ENCODE data around the gene NTSR1. TPM values are rescaled to one million over a fixed set of nuclear protein-coding genes. Genes with fewer than 3 reads are reported as not detected.
A peak's percentile ranks its signal among the peaks of the same experiment; 100 is the strongest.

Gene NTSR1
- total RNA-seq, 1 donor from 2014 or later = 0.40 TPM

DNA sequence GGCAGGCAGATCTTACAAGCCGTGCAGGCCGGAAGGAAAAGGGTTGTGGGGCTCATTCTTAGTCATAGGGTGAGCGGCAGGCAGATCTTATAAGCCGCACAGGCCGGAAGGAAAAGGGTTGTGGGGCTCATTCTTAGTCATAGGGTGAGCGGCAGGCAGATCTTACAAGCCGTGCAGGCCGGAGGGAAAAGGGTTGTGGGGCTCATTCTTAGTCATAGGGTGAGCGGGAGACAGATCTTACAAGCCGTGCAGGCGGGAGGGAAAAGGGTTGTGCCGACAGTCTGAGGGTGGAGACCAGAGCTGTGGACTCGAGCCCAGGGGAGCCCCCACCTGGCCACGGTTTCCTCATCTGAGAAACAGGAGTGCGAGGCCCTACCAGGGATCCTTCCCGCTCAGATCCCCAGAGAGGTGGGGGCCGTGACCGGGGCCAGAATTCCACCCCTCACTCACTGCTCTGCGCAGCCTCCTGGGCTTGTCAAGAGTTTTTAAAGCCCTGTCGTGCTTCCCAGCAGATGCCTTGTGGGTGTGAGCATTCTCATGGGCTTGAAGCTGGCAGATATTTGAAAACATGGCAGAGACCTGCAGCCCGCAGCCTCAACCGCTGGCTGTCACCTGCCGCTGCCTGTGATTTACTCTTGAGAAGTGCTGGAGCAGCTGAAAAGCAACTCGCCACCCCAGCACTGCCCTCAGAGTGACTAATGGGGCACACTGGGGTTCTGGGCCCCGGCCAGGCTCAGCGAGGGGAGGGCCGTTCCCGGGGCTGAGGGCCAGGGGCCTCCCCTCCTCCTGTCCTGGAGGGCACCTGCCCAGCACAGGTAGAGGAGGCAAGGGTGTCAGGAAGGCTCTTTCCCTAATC, 31.9 kb downstream of the NTSR1 start:
- DNase-seq (ENCODE audit: low spot score) = peak; percentile 30

DNA sequence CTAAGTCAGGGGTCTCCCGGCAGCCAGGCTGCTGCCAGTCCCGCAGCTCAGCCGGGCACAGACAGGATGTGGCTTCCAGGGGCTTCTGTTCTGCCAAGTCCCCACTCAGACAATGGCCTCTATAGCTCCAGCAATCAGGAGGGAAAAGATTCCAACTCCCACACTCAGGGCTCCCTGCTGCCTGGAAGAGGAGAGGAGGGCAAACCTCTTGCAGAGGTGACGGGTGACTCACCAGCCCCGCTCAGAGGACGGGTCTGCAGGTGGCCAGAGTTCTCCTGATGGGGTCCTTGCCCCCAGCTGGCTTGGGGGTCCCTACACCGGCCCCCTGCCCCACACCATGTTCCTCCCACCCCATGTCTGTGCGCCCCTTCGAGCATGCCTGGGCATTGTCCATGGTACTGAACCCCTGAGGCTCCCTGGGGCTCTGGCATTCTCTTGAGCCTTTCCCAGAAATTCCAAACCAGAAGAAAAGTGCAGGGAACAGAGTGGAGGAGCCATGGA, 32.6 kb downstream of the NTSR1 start:
- no peak for DNase-seq (ENCODE audit: low spot score)

DNA sequence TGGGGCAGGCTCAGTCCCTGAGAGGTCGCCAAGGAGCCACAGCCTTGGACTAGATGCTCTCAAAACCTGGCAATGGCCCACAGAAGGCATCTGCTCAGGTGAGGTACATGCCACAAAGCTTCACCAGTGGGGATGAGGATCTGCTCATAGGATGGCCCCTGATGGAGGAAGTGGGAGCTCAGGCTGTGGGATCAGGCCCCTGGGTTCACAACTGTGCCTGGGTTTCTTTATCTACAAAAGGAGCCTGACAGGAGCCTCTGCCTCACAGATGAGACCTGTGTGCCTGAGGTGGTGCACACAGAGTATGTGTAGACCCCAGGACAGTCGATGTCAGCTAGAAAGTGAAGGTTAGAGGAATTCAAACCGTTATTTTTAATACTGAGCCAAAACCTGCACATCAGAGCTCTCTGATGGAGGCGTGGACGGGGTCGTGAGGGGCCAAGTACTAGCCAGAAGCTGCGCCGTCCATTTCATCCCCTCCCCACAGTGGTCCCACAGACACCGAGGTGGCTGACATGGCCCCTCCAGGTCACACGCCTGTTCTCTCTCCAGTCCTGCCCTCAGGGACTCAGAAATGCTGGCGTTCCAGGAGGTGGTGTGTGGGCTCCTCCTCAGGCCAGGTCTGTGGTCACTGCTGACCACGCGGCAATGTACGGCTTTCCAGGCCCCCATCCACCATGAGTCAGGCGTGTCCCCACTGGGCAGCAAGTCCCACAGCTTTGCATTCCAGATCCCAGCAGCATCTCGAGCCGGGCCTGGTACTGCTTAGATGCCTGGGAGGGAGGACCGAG, 33.3 kb downstream of the NTSR1 start:
- DNase-seq (ENCODE audit: low spot score) = no peak

DNA sequence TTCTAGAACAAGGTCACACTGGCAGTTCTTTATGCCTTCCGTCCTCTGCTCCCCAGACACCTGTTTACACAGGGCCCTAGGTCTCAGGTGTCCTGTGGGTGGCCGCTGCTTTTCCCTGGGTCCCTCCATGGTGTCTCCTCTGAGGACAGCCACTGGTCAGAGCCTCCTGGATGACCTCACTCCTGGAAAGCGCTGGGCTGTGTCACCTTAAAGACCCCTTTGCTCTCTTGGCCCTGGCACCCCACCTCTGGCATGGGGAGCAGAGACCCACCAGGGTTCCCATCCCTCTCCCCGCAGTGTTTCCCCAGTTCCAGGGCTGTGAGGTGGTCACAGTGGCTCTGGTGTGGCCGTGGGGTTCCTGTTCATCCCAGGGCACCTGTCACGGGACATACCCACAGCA, 33.9 kb downstream of the NTSR1 start:
- no peak for DNase-seq (ENCODE audit: low spot score)

DNA sequence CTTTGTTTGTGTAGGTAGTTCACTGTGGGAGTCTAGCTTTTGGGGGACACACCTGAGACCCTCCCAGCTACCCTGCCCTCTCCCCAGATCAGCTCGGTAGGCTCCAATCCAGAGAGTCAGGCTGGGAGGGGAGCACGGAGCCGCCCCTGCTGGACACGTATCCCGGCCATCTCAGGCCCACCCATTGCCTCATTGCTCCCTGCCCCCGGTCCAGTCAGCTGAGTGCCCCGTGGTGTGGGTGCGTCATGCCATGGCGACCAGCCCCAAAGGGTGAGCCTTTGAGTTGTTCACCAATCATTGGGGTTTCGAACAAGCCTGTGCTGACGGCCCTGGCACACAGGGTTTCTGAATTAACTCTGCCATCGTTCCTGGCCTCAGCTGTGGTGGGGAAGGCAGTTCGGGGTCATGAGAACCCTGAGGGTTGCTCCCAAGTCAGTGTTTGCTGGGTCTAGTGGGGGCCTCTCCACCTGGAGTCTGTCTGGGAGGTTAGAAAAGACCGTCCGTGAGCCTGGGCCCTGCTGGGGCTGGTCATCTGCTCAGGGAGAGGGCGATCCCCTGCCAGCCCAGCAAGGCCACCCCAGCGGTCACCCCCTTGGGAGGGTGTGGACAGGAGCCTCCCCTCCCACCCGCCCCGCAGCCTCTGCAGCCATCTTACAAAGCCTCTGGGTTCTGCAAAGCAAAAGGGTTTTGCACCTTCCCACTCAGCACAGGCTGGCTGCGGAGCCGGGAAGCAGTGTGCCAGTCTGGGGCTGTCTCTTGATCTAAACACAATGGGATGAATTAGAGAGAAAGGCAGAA, 34.5 kb downstream of the NTSR1 start:
- DNase-seq (ENCODE audit: low spot score) = no peak

DNA sequence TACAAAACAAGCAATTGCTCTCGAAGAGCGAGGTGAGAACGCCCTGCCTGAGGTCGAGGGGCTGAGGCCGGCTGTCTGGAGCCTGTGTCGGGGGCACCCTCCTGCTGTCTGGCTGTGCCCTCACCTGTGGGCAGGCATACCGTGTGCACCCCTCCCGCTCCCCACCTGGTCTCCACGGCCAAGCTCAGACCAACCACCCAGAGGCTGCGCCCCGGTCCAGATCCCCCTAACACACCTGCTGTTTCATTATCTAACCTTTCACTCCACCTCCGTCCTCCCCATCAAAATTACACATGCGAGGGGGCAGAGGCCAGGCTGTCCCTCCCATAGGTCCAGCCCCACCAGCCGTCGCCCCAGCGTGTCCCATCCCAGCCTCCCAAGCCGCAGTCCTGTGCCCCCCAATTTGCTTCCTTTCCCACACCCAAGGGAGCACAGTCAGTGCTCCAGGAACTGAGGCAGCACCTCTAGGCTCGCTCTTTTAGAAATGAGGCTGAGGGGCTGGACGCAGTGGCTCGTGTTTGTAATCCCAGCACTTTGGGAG, 35.2 kb downstream of the NTSR1 start:
- no peak for DNase-seq (ENCODE audit: low spot score)

DNA sequence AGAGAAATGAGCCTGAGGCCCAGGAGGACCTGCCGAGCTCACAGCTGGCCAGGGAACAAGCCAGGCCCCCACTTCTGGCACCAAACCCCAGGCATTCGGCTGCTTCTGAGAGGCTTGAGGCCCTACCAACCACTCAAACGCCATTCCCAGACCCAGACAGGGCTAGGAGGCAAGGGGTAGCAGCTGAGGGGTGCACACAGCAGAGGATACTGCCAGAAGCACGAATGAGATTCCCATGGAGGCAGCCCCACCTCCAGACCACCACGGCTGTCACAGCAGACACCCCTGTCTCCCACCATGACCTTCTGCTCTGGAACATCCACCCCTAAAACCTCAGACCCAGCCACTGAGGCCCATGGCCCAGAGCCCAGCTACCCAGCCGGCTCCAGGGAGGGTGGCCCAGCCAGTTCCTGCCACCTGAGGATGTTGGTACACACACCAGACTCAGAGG, 36.1 kb downstream of the NTSR1 start:
- no peak for DNase-seq (ENCODE audit: low spot score)

DNA sequence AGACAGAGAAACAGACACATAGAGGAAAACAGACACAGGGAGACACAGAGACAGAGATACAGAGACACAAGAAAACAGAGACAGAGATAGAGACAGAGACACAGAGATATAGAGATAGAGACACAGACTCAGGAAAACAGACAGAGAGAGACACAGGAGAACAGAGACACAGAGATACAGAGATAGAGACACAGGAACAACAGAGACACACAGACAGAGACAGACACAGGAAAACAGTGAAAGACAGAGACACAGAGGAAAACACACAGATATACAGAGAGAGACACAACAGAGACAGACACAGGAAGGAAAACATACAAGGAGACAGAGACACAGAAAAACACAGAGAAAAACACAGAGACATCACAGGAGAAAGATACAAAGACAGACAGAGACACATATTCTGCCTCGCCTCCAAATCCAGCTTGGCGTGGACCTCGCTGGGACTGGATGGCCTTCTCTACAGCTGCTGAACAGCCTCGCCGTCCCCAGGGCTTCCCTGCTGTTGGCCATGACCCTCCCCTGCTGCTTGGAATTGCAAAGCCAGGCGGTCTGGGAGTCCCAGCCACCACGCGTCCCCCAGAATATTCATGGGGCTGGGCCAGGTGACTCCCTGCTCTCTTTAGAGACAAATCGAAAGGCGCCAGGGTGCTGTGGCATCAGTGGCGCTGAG, 36.8 kb downstream of the NTSR1 start:
- DNase-seq (ENCODE audit: low spot score) = no peak

DNA sequence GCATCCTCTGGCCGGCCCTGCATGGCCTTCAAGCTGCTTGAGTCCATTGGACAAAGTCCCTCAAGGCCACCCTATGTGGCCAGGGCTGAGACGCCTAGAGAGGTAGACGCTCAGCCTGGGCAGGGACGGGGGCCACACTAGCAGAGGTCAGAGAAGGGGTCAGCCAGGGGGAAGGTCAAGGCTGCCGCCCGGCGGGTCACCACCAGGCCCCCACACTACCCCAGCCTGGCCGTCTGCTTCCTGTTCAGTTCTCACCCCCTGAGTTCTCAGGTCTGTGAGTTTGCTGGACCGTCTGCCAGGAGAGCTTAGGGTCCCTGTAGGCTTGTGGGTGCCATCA, 37.3 kb downstream of the NTSR1 start:
- DNase-seq (ENCODE audit: low spot score) = no peak

DNA sequence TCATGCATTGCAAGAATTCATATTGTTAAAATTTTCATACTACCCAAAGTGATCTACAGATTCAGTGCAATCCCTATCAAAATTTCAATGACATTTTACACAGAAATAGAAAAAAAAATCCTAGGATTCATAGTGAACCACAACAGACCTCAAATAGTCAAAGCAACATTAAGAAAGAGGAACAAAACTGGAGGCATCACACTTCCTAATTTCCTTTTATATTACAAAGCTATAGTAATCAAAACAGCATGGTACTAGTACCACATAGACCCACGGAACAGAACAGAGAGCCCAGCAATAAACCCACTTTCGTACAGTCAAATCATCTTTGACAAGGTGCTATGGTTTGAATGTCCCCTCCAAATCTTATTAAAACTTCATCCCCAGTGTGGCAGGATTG, 39.7 kb downstream of the NTSR1 start:
- DNase-seq (ENCODE audit: low spot score) = no peak

DNA sequence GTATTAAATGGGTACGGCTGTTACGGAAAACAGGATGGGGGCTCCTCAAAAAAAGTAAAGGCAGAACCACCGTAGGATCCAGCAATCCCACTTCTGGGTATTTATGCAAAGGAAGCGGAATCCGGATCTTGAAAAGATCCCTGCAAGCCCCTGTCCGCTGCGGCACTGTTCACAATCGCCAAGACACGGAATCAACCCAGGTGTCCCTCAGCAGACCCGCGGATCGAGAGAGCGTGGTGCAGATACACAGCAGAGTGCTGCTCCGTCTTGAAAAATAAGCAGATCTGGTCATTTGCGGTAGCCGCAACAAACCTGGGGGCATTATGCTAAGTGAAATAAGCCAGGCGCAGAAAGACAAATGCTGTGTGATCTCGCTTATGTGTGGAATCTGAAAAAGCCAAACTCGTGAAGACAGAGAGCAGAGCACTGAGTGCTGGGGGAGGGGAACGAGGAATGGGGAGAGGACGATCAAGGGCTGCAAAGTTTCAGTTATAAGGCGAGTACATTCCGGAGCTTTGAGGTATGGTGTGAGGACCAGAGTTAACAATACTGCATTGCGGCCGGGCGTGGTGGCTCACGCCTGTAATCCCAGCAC, 41.3 kb downstream of the NTSR1 start:
- DNase-seq (ENCODE audit: low spot score) = no peak

DNA sequence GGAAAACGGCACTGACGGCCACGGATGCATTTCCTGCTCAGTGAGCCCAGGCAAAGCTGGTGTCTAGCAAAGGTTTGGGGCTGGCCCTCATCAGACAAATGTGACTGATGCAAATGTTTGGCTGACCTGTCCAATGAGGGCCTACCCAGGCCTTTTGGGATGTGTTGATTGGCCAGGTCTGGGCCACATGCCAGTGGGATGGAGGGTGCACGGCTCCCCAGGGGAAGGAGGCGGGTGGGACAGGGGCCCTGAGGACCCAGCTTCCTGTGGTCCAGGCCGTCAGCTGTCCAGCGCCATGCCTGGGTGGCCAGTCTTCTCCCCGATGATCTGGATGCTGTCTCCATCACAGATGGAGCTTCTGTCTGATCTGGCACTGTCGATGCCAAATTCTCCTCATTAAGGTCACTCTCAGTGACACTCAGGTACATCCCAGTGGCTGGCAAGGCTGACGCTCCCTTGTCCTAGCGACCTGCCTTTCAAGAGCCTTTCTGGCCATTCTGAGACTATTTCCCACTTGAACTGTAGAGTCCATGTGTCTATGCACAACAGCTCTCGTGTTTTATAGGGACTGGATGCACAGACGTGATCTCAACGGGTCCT, 43.0 kb downstream of the NTSR1 start:
- no peak for DNase-seq (ENCODE audit: low spot score)

DNA sequence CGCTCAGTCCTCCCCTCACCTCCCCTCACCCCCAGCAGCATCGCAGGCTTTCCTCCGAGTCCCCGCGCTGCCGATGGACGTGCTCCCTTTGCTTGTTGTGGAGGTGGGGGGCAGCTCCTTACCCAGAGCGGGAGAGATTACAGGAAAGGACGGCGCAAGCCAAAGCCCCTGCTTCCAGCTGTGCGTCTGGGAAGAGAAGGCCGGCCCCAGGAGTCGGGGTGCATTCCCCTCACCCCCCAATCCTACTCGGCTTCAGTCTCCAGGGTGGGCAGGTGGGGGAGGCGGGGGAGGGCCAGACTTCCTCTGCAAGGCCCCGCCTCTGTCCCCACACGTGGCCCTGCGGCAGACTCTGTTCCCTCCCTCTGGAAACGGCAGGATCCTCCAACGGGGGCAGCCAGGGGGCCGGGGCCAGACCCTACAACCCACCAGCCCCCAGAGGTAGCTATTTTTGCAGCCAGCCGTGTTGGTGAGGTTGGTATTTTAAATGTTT, 43.6 kb downstream of the NTSR1 start:
- no peak for DNase-seq (ENCODE audit: low spot score)

DNA sequence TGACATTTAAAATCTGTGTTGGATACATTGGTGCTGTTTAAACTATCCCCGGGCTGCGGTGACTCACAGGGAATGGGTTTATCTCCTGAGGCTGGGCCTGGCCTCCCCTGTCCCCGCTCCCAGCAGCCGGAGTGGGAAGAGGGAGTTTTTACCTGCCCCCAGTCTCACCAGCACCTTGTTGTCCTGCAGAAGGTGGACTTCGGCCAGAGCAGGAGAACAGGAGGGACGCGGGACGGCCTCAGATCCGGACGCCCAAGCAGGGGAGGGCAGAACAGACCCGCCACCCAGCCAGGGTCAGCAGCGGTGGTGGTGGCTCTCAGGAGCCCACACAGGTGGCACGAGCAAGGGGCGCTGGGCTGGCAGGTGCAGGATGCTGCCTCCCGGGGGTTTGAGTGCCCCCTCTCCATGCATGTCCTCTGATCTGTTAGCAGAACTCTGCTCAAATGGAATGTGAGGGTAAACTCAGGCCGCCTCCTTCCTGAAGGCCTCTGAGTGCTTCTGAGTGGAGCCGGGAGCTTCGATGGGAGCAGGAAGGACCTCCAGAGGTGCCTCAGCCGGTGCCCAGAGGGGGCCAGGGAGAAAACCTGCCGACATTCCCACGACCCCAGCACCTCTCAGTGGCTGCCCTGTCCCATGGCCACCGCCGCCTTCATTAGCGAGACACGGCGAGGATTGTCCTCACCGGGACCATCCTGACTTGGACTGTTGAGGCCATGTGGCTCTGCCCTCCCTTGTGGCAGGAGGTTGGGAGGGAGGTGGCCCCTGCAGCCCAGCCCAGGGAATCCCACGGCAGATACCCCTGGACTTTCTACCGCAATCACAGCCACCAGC, 44.2 kb downstream of the NTSR1 start:
- DNase-seq (ENCODE audit: low spot score) = no peak

DNA sequence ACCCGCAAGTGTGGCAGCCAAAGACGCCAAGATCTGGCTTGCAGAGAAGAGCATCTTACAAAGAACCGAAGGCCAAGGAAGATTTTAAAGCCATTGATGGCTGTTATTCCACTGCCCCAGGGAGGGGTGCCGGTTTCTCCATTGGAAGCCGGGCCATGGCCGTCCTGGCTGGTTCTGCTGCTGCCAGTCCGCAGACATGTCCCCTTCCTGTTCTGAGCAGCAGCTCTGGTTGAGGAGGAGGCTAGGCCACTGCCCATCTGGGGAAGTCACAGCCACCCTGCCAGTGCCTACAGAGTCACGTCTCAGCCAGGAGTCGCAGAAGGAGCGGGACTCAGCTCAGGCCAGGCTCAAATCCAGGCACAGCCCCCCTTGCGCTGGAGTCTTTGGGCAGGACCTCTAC, 45.0 kb downstream of the NTSR1 start:
- DNase-seq (ENCODE audit: low spot score) = no peak

DNA sequence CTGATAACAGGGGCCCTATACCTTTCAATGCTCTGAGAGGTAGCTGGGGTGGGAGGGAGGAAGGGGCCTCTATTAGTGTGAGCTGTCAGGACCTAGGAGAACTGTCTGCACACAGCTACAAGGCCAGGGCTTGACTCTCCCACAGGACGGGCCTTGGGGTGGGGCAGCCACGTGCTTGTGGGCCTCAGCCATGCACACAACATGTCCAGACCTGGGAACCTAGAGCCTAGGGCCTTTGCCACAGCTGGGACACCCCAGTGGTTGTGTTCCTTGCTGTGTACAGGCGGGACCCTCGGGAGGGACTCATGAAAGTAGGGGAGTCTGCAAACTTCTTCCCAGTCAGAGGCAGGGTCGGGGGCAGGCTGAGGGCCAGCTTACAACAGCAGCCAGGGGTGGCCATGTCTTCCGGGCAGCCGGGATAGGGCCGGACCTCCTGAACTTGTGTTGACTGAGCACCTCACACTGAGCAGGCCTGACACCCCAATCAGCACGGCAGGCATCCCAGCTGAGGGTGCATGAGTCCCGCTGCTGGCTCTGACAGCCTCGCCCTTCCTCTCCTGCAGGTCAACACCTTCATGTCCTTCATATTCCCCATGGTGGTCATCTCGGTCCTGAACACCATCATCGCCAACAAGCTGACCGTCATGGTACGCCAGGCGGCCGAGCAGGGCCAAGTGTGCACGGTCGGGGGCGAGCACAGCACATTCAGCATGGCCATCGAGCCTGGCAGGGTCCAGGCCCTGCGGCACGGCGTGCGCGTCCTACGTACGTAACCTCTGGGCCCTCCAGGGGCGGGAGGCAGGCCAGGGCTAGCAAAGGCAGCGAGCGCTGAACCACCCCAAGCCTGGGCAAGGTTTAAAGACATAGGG, 45.7 kb downstream of the NTSR1 start:
- DNase-seq (ENCODE audit: low spot score) = no peak

DNA sequence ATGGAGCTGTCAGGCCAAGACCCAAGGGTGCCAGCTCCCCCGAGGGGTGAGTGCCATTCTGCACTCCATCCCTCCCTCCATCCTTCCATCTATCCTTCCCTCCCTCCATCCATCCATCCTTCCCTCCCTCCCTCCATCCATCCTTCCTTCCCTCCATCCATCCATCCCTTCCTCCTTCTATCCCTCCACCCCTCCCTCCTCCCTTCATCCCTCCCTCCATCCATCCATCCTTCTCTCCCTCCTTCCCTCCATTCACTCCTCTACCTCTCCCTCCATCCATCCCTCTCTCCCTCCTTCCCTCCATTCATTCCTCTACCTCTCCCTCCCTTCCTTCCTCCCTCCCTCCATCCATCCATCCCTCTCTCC, 46.3 kb downstream of the NTSR1 start:
- no peak for DNase-seq (ENCODE audit: low spot score)
